SU-DHL-6 (cell line): ENCODE data around the gene SLC25A26.

Experiments
- H2AFZ ChIP-seq: fragments of 200-600 bp; sonication (generic); 2 replicates; pipeline ENCODE4 v1.6.1; 2014; ENCODE audit warnings: low read depth, mild to moderate bottlenecking, moderate library complexity, mixed read lengths, antibody characterized with exemption, low read length; ENCODE audit not compliant: severe bottlenecking
- H3F3A ChIP-seq: fragments of 200-600 bp; shearing (Covaris generic); 2 replicates; pipeline ENCODE4 v1.6.0; 2016; ENCODE audit warnings: antibody characterized with exemption, mild to moderate bottlenecking; ENCODE audit not compliant: insufficient read depth
- H3K27ac ChIP-seq: fragments of 200-600 bp; sonication (generic); 2 replicates; pipeline ENCODE4 v1.5.1; 2016; ENCODE audit warnings: low read depth, mild to moderate bottlenecking, low read length, moderate library complexity, mixed read lengths
- H3K27me3 ChIP-seq: fragments of 200-600 bp; sonication (generic), shearing (Covaris generic); 2 replicates; pipeline ENCODE4 v1.6.0; 2014; ENCODE audit warnings: mild to moderate bottlenecking, low read length
- H3K36me3 ChIP-seq: fragments of 200-600 bp; sonication (generic); 2 replicates; pipeline ENCODE4 v1.6.1; 2014; ENCODE audit warnings: mild to moderate bottlenecking, low read length, mixed read lengths
- H3K4me2 ChIP-seq: fragments of 300-600, 200-600 bp; shearing (Covaris generic), sonication (generic); 2 replicates; pipeline ENCODE4 v1.6.0; 2014; ENCODE audit warnings: low read length, low read depth, mild to moderate bottlenecking; ENCODE audit not compliant: poor library complexity, severe bottlenecking
- H3K4me3 ChIP-seq: fragments of 200-600 bp; sonication (generic); 2 replicates; pipeline ENCODE4 v1.5.1; 2014; ENCODE audit warnings: antibody characterized with exemption, low read length, mild to moderate bottlenecking, mixed read lengths; ENCODE audit not compliant: insufficient read depth, poor library complexity, severe bottlenecking
- H3K79me2 ChIP-seq: fragments of 200-600 bp; sonication (generic); 2 replicates; pipeline ENCODE4 v1.6.1; 2014; ENCODE audit warnings: mild to moderate bottlenecking, low read length, moderate library complexity; ENCODE audit not compliant: insufficient read depth
- H3K9ac ChIP-seq: fragments of 200-600 bp; sonication (generic); 2 replicates; pipeline ENCODE4 v1.7.0; 2014; ENCODE audit warnings: mild to moderate bottlenecking, low read length
- H3K9me2 ChIP-seq: fragments of 200-600 bp; sonication (generic); replicated peaks from 2 replicates; pipeline ENCODE4 v1.6.1; 2014; ENCODE audit warnings: low read length; ENCODE audit not compliant: insufficient read depth
- H3K9me3 ChIP-seq: fragments of 200-600 bp; sonication (generic); 2 replicates; pipeline ENCODE4 v1.6.1; 2014; ENCODE audit warnings: low read length, mixed read lengths; ENCODE audit not compliant: insufficient read depth
- H4K20me1 ChIP-seq: fragments of 200-600 bp; sonication (generic); 2 replicates; pipeline ENCODE4 v1.6.1; 2014; ENCODE audit warnings: low read depth, mild to moderate bottlenecking, antibody characterized with exemption, low read length, moderate library complexity, mixed read lengths
- EZH2phosphoT487 ChIP-seq: fragments of 200-600 bp; sonication (generic), shearing (Covaris generic); conservative IDR thresholded peaks from 2 replicates; pipeline ENCODE4 v1.6.1; 2018; ENCODE audit warnings: mild to moderate bottlenecking, antibody characterized with exemption, low read length, moderate library complexity, mixed read lengths
- TF ChIP-seq, protein P1 (sequence below): fragments of 200-600 bp; sonication (generic); IDR thresholded peaks from one replicate; pipeline ENCODE4 v1.5.1; 2017; ENCODE audit warnings: antibody characterized with exemption, mild to moderate bottlenecking, low read length, moderate library complexity; ENCODE audit not compliant: insufficient read depth, poor library complexity, severe bottlenecking

The SLC25A26 gene

DNA sequence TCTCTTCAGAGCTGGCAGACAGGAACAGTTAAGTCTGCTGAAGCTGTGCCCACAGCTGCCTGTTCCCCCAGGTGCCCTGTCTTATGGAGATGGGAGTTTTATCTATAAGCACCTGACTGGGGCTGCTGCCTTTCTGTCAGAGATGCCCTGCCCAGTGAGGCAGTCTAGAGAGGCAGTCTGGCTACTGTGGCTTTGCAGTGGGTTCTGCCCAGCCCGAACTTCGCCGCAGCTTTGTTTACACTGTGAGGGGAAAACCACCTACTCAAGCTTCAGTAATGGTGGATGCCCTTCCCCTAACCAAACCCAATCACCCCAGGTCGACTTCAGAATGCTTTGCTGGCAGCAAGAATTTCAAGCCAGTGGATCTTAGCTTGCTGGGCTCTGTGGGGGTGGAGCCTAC, 91.2 kb downstream of the SLC25A26 start:
- no peak overlapping the region for H3K4me2 ChIP-seq
- no peaks in the 10 kb centered on the region for H4K20me1 ChIP-seq
- H3K9ac ChIP-seq = no peak overlapping the region
- TF ChIP-seq EZH2phosphoT487 = no peak
- TF ChIP-seq, protein P1, sequence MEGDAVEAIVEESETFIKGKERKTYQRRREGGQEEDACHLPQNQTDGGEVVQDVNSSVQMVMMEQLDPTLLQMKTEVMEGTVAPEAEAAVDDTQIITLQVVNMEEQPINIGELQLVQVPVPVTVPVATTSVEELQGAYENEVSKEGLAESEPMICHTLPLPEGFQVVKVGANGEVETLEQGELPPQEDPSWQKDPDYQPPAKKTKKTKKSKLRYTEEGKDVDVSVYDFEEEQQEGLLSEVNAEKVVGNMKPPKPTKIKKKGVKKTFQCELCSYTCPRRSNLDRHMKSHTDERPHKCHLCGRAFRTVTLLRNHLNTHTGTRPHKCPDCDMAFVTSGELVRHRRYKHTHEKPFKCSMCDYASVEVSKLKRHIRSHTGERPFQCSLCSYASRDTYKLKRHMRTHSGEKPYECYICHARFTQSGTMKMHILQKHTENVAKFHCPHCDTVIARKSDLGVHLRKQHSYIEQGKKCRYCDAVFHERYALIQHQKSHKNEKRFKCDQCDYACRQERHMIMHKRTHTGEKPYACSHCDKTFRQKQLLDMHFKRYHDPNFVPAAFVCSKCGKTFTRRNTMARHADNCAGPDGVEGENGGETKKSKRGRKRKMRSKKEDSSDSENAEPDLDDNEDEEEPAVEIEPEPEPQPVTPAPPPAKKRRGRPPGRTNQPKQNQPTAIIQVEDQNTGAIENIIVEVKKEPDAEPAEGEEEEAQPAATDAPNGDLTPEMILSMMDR = no peak
- H3K9me3 ChIP-seq = no peaks in the 10 kb centered on the region
- H3K27ac ChIP-seq = no peak overlapping the region
- H3F3A ChIP-seq = no peaks in the 10 kb centered on the region
- H3K79me2 ChIP-seq = no peaks in the 10 kb centered on the region
- no peak overlapping the region for H3K4me3 ChIP-seq
- no peaks in the 10 kb centered on the region for H3K36me3 ChIP-seq
- H3K9me2 ChIP-seq = no peaks in the 10 kb centered on the region
- H2AFZ ChIP-seq = no peak overlapping the region
- H3K27me3 ChIP-seq = no peaks in the 10 kb centered on the region

DNA sequence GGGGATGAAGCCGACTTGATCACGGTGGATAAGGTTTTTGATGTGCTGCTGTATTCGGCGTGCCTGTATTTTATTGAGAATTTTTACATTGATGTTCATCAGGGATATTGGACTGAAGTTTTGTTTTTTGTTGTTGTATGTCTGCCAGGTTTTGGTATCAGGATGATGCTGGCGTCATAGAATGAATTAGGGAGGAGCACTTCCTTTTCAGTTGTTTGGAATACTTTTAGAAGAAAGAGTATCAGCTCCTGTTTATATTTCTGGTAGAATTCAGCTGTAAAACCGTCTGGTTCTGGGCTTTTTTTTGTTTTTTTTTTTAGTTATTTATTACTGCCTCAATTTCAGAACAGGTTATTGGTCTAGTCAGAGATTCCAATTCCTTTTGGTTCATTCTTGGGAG, 93.7 kb downstream of the SLC25A26 start:
- H3K27ac ChIP-seq = no peak overlapping the region
- H3K9me2 ChIP-seq = no peaks in the 10 kb centered on the region
- H4K20me1 ChIP-seq = no peaks in the 10 kb centered on the region
- H3K9me3 ChIP-seq = no peaks in the 10 kb centered on the region
- H3K4me3 ChIP-seq = no peak overlapping the region
- H3K9ac ChIP-seq = no peak overlapping the region
- H3K4me2 ChIP-seq = no peak overlapping the region
- TF ChIP-seq EZH2phosphoT487 = no peak
- no peak overlapping the region for H2AFZ ChIP-seq
- H3K27me3 ChIP-seq = no peaks in the 10 kb centered on the region
- H3K36me3 ChIP-seq = no peaks in the 10 kb centered on the region
- no peaks in the 10 kb centered on the region for H3F3A ChIP-seq
- no peaks in the 10 kb centered on the region for H3K79me2 ChIP-seq

DNA sequence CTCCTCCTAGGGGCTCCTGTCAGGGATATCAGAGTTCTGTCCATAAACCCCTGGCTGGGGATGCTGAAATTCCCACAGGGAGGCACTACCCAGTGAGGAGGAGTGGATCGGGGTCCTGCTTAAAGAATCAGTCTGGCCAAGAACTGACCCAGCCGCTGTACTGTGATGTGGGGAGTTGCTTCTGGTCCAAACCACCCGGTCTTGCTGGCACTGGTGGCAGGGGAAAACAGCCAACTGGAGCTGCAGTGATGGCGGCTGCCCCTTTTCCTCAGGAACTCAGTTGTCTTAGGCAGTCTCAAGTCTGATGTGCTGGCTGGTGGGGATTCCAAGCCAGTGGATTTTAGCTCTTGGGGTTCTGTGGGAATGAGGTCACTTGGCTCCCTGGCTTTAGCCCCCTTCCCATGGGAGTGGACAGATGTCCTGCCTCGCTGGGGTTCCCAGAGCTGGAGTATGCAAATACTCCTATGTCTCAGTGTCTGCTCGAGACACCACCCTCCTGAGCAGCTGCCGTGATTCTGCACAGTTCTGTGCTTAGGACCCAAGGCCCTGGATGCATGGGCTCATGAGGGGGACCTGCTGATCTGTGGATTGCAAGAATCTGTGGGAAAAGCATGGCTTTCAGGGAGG, 97.1 kb downstream of the SLC25A26 start:
- H3K27ac ChIP-seq = no peak overlapping the region
- no peak overlapping the region for H2AFZ ChIP-seq
- H3K36me3 ChIP-seq = no peaks in the 10 kb centered on the region
- H3K27me3 ChIP-seq = no peaks in the 10 kb centered on the region
- no peaks in the 10 kb centered on the region for H3K79me2 ChIP-seq
- H4K20me1 ChIP-seq = no peaks in the 10 kb centered on the region
- H3K4me2 ChIP-seq = no peak overlapping the region
- H3F3A ChIP-seq = no peaks in the 10 kb centered on the region
- no peak overlapping the region for H3K4me3 ChIP-seq
- H3K9me3 ChIP-seq = no peaks in the 10 kb centered on the region
- no peaks in the 10 kb centered on the region for H3K9me2 ChIP-seq
- TF ChIP-seq, protein P1 = no peak
- TF ChIP-seq EZH2phosphoT487 = no peak
- no peak overlapping the region for H3K9ac ChIP-seq

DNA sequence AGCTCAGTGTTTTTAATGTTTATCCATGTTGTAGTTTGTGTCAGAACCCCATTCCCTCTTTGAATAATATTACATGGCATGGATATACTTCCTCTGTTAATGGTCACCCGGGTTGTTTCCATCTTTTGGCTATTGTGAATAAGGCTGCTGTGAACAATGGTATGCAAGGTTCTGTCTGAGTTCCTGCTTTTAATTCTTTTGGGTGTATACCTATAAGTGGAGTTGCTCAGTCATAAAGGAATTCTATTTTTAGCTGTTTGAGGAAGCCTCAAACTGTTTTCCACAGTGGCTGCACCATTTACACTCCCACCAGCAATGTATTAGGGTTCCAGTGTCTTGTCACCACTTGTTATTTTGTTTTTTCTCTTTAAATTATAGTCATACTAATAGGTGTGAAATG, 99.6 kb downstream of the SLC25A26 start:
- Histone ChIP-seq H3K4me2 (no peak overlapping the region), H3K4me3 (no peak overlapping the region), H3K27me3 (no peaks in the 10 kb centered on the region), H3K36me3 (no peaks in the 10 kb centered on the region), H3K9me3 (no peaks in the 10 kb centered on the region), H3K9ac (no peak overlapping the region), H4K20me1 (no peaks in the 10 kb centered on the region), H3K27ac (no peak overlapping the region), H3K9me2 (no peaks in the 10 kb centered on the region), H3F3A (no peaks in the 10 kb centered on the region), H2AFZ (no peak overlapping the region), H3K79me2 (no peaks in the 10 kb centered on the region)
- TF ChIP-seq, protein P1 = no peak
- TF ChIP-seq EZH2phosphoT487 = no peak
